ENCODE results near the gene CTBP1.

The CTBP1 gene

DNA sequence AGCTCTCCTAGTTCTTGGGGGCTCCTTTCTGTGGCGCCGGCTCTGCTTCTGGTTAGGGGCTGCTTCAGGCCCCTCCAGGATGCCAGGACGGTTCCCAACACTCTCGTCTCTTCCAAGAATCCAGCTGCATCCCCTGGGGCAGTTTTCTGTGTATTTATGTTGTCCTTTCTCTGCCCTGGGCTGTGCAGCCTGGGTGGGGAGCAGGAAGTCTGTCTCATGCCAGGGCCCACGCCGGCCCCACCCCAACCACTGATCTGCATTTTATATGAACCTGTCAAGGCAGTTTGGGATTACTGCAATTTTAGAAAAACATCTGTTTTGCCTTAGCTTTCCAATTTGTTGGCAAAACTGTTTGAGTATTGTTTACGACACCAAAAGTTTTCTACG lies 14.6 kb downstream of the CTBP1 start:
- Histone ChIP-seq H2AFZ (ENCODE audit: low read length) (no peak overlapping the region), H3K4me2 (ENCODE audit: insufficient read depth, low read length, poor library complexity, severe bottlenecking) (no peak overlapping the region), H3K9ac (ENCODE audit: low read depth, low read length, poor library complexity) (no peak overlapping the region), H3K36me3 (replicated peaks in 1 of 2; ENCODE audit: control insufficient read depth in 2 of 2, insufficient read depth in 2 of 2, low read length in 2 of 2) (peaks cover 75 to 92% of the 10 kb centered on the region in 2 donors), H2BK120ac (ENCODE audit: low read depth, low read length) (no peak overlapping the region), H4K91ac (ENCODE audit: low read depth, low read length, poor library complexity) (no peak overlapping the region), H3K79me1 (ENCODE audit: low read depth, low read length) (peaks cover 53% of the 10 kb centered on the region), H3K27ac (replicated peaks; ENCODE audit: low read length) (no peak overlapping the region), H3K4me1 (ENCODE audit: control insufficient read depth in 2 of 2, insufficient read depth in 1 of 2, low read depth in 1 of 2, low read length in 2 of 2) (peaks cover 0 to 16% of the 10 kb centered on the region in 2 donors), H3K4ac (ENCODE audit: low read length) (no peak overlapping the region), H3K14ac (ENCODE audit: low read length) (no peak overlapping the region), H3K27me3 (ENCODE audit: control insufficient read depth in 3 of 3, insufficient read depth in 3 of 3, low read depth in 1 of 3, low read length in 3 of 3) (peaks cover 0 to 2% (median 0%) of the 10 kb centered on the region in 3 experiments), H4K8ac (ENCODE audit: low read depth, low read length) (no peak overlapping the region), H2BK12ac (ENCODE audit: low read length) (no peak overlapping the region), H2BK5ac (ENCODE audit: low read length) (no peak overlapping the region), H3K18ac (ENCODE audit: low read length) (no peak overlapping the region), H3K4me3 (ENCODE audit: low read length in 2 of 2) (no peak overlapping the region), H3K23ac (ENCODE audit: low read depth, low read length, poor library complexity) (no peak overlapping the region), H2BK15ac (ENCODE audit: low read length) (no peak overlapping the region), H2AK5ac (ENCODE audit: low read depth, low read length) (no peak overlapping the region), H3K9me3 (replicated peaks in 1 of 2; ENCODE audit: control insufficient read depth in 2 of 2, insufficient read depth in 1 of 2, low read depth in 1 of 2, low read length in 2 of 2) (peaks cover 0 to 2% of the 10 kb centered on the region in 2 donors)
- no CpG with 5 or more reads among the region's 8 CpGs for WGBS, 2 donors (ENCODE audit: extremely low coverage in 2 of 2, insufficient read length in 2 of 2, insufficient replicate concordance in 1 of 2)
- no peak for DNase-seq (ENCODE audit: low spot score)

DNA sequence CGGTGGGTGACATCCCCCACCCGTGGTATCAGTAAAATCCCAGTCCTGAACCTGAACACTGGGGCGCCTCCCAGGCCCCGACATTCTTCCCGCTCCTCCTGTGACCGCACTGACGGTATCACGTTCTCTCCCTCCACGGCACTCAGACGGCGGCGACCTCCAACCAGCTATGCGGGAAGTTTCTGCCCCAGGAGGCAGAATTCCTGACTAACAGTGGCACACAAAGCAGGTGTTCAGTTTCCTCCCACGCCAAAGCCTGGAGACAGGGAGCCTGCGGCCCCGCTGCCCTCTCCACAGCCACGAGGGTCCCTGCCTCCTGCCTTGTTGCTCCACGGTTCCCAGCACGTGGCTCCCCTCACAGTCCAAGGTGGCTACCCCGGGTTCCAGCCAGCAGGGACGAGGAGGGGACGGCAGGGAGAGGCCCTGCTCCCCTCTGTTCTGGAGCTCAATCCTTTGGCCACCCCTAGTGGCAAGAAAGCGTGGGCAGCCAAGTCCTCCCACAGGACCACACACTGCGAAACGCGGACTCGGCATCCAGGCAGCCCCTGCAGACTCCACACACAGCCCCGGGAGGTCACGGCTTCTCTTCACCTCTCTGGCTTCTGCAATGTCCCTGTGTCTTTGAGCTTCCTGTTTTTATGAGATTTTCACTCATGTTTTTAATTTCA lies 15.2 kb downstream of the CTBP1 start:
- Histone ChIP-seq H3K18ac (ENCODE audit: low read length) (peak overlapping the region; percentile 11), H2AFZ (ENCODE audit: low read length) (no peak overlapping the region), H2BK5ac (ENCODE audit: low read length) (no peak overlapping the region), H3K79me1 (ENCODE audit: low read depth, low read length) (peaks cover 49% of the 10 kb centered on the region), H3K9ac (ENCODE audit: low read depth, low read length, poor library complexity) (peak overlapping the region; percentile 44), H3K27ac (replicated peaks; ENCODE audit: low read length) (peak overlapping the region; percentile 31), H3K4me1 (ENCODE audit: control insufficient read depth in 2 of 2, insufficient read depth in 1 of 2, low read depth in 1 of 2, low read length in 2 of 2) (peaks cover 0 to 16% of the 10 kb centered on the region in 2 donors), H3K4me3 (ENCODE audit: low read length in 2 of 2) (no peak overlapping the region), H3K23ac (ENCODE audit: low read depth, low read length, poor library complexity) (peak overlapping the region; percentile 73), H2AK5ac (ENCODE audit: low read depth, low read length) (no peak overlapping the region), H2BK12ac (ENCODE audit: low read length) (no peak overlapping the region), H3K9me3 (replicated peaks in 1 of 2; ENCODE audit: control insufficient read depth in 2 of 2, insufficient read depth in 1 of 2, low read depth in 1 of 2, low read length in 2 of 2) (peaks cover 0 to 2% of the 10 kb centered on the region in 2 donors), H3K4ac (ENCODE audit: low read length) (no peak overlapping the region), H3K4me2 (ENCODE audit: insufficient read depth, low read length, poor library complexity, severe bottlenecking) (no peak overlapping the region), H3K36me3 (replicated peaks in 1 of 2; ENCODE audit: control insufficient read depth in 2 of 2, insufficient read depth in 2 of 2, low read length in 2 of 2) (peaks cover 77 to 92% of the 10 kb centered on the region in 2 donors), H2BK120ac (ENCODE audit: low read depth, low read length) (peak overlapping the region; percentile 47), H2BK15ac (ENCODE audit: low read length) (no peak overlapping the region), H4K91ac (ENCODE audit: low read depth, low read length, poor library complexity) (no peak overlapping the region), H3K27me3 (ENCODE audit: control insufficient read depth in 3 of 3, insufficient read depth in 3 of 3, low read depth in 1 of 3, low read length in 3 of 3) (peaks cover 0 to 2% (median 0%) of the 10 kb centered on the region in 3 experiments), H4K8ac (ENCODE audit: low read depth, low read length) (peak overlapping the region; percentile 48), H3K14ac (ENCODE audit: low read length) (peak overlapping the region; percentile 21)
- no peak for DNase-seq (ENCODE audit: low spot score)
- no CpG with 5 or more reads among the region's 29 CpGs for WGBS, 2 donors (ENCODE audit: extremely low coverage in 2 of 2, insufficient read length in 2 of 2, insufficient replicate concordance in 1 of 2)

DNA sequence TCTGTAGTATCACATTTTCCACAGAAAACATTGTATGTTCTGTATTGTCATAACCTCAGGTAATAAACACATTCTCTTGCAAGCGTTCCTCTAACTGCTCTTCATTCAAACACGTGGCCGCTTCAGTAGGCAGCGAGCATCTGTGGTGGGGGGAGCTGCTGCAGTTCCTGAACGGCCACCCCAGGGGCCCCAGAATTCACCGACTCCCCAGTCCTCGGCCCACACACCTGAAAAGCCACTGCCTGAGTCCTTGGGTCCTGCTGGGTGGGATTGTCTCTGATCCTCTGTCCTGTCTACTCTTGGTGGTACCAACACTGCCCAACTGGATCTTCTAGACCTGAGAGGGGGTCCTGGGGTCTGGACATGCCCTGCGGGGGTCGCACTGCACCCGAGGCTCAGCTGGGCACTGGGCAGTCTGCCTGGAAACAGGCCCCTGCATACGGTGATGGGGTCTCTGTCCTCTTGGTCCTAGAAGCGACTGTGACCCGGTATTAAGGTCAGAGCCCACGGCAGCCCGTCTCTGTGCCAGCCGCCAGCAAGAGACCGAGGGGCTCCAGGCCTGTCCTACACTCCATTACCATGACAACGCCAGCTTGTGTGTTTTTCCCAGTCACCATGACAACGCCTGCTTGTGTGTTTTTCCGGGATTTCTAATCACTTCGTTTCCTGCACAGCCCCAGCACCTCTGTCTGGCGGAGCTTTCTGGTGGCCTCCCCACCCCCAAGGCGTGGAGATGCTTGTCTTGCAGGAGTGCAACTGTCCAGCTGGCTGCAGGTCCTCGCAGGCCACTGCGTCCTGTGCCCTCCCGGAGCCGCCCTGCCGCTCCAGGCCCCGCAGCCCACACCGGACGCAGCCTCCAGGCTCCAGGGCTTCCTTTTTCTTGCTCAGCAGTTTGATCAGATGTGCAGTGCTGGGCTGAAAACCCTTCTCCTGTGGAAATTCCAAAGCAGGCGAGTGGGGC lies 16.0 kb downstream of the CTBP1 start:
- H3K36me3 ChIP-seq (replicated peaks in 1 of 2; ENCODE audit: control insufficient read depth in 2 of 2, insufficient read depth in 2 of 2, low read length in 2 of 2): peaks cover 80 to 91% of the 10 kb centered on the region in 2 donors
- H3K4ac ChIP-seq (ENCODE audit: low read length): no peak overlapping the region
- peak overlapping the region; percentile 26 for H2AK5ac ChIP-seq (ENCODE audit: low read depth, low read length)
- H3K23ac ChIP-seq (ENCODE audit: low read depth, low read length, poor library complexity): no peak overlapping the region
- H2BK12ac ChIP-seq (ENCODE audit: low read length): no peak overlapping the region
- H3K4me2 ChIP-seq (ENCODE audit: insufficient read depth, low read length, poor library complexity, severe bottlenecking): no peak overlapping the region
- peak overlapping the region; percentile 47 for H2BK120ac ChIP-seq (ENCODE audit: low read depth, low read length)
- no peak overlapping the region for H3K14ac ChIP-seq (ENCODE audit: low read length)
- H3K79me1 ChIP-seq (ENCODE audit: low read depth, low read length): peaks cover 49% of the 10 kb centered on the region
- H3K9me3 ChIP-seq (replicated peaks in 1 of 2; ENCODE audit: control insufficient read depth in 2 of 2, insufficient read depth in 1 of 2, low read depth in 1 of 2, low read length in 2 of 2): peaks cover 0 to 2% of the 10 kb centered on the region in 2 donors
- H3K27ac ChIP-seq (replicated peaks; ENCODE audit: low read length): peak overlapping the region; percentile 31
- H3K4me1 ChIP-seq (ENCODE audit: control insufficient read depth in 2 of 2, insufficient read depth in 1 of 2, low read depth in 1 of 2, low read length in 2 of 2): peaks cover 0 to 16% of the 10 kb centered on the region in 2 donors
- H2AFZ ChIP-seq (ENCODE audit: low read length): no peak overlapping the region
- H3K9ac ChIP-seq (ENCODE audit: low read depth, low read length, poor library complexity): peak overlapping the region; percentile 60
- H3K18ac ChIP-seq (ENCODE audit: low read length): peak overlapping the region; percentile 11
- H2BK5ac ChIP-seq (ENCODE audit: low read length): no peak overlapping the region
- H3K4me3 ChIP-seq (ENCODE audit: low read length in 2 of 2): no peak overlapping the region
- no peak overlapping the region for H4K91ac ChIP-seq (ENCODE audit: low read depth, low read length, poor library complexity)
- H4K8ac ChIP-seq (ENCODE audit: low read depth, low read length): no peak overlapping the region
- no CpG with 5 or more reads among the region's 32 CpGs for WGBS, 2 donors (ENCODE audit: extremely low coverage in 2 of 2, insufficient read length in 2 of 2, insufficient replicate concordance in 1 of 2)
- peaks cover 0 to 2% (median 0%) of the 10 kb centered on the region in 3 experiments for H3K27me3 ChIP-seq (ENCODE audit: control insufficient read depth in 3 of 3, insufficient read depth in 3 of 3, low read depth in 1 of 3, low read length in 3 of 3)
- peak; percentile 44 for DNase-seq (ENCODE audit: low spot score)
- H2BK15ac ChIP-seq (ENCODE audit: low read length): no peak overlapping the region

Measured in neuronal stem cell (in vitro differentiated cells).